Astrocyte of the hippocampus (primary cell): Measurements from ENCODE around the gene FARP1.

Source experiments
- DNase-seq: peaks from one replicate; pipeline ENCODE4 v3.0.0; 2011; ENCODE audit warnings: low read depth, low spot score

Gene FARP1

DNA sequence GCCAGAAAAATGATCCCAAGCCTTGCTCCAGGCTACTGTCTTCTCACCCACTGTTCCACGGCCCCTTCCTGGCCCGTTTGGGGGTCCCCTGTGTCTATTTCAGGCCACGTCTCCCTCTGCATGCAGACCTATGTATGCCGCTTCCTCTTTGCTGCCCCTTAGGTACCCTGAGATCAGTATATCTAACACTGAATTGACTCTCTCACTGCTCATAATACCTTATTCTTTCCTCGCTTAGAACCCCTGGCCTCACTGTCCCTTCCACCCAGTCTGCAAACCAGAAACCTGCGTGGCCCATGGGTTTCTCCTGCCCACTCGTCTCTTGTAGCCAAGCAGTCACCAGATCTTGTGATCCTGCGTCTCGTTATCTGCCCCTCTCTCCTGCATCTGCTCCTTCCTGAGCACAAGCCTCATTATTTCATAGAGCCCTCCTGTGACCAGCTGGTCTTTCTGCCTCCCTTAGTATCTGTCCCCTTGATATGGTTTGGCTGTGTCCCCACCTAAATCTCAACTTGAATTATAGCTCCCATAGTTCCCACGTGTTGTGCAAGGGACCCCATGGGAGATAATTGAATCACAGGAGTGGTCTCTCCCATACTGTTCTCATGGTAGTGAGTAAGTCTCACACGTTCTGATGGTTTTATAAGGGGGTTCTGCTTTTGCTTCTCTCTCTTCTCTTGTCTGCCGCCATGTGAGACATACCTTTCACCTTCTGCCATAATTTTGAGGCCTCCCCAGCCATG, 143.1 kb downstream of the FARP1 start:
- DNase-seq = no peak

DNA sequence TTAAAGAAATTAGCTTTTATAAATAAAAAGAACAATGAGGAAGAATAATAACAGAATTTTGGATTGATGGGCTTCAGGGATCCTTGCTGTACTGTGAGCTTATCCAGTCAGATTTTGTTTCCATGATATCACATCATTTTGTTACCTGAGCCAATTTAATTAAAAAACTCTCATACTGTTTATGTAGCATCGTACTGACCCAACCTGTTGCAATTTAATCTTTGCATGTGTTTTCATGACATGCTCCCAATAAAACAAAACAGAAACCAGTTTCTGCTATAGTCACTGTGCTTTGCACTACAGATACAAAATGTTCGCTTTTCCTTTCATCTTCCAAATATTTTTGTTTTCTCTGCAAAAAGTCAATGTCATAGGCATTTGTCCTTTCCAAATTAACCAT, 143.9 kb downstream of the FARP1 start:
- DNase-seq = no peak

DNA sequence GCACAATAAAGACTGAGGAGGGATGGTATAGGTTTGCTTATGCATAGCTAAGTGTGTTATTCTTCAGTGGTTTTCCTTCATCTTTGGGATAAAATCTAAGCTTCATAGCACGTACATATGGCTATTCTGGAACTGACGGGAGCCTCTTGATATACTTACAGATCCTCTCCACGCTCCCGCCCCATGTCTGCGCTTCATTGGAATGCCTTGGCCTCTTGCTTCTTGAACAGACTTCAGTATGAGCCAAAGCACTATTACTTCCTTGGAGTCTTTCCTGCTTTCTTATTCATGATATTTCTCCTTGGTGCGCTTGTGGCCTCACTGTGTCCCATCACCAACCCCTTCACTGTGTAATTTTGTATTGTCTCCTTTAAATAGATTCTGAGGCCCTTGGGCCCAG, 145.3 kb downstream of the FARP1 start:
- no peak for DNase-seq

DNA sequence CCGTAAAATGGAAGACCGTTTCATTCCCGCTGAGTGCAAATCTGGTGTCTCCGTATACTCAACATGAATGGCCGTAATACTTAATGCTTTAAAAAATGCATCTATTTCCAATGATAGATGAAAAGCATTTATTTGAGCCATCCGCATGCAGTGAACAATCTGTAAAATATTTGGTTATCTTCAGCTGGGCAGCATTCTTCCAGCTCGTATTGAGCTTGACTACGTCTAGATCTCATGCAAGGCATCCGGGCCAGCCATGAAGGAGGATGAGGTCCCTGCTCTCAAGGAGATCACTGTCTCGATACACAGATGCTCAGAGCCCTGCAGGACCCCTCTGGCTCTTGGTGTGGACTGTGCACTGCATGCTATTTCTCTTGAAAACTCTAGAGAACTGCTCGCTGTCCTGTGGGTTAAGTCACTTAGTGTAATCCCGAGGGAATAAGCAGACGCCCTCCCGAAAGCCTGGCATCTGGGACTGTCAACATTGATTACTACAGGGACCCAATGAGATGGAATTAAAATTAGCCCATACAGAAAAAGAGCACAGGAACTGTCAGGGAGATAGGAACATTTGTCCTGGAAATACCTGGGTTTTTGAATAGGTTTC, 146.5 kb downstream of the FARP1 start:
- DNase-seq = no peak

DNA sequence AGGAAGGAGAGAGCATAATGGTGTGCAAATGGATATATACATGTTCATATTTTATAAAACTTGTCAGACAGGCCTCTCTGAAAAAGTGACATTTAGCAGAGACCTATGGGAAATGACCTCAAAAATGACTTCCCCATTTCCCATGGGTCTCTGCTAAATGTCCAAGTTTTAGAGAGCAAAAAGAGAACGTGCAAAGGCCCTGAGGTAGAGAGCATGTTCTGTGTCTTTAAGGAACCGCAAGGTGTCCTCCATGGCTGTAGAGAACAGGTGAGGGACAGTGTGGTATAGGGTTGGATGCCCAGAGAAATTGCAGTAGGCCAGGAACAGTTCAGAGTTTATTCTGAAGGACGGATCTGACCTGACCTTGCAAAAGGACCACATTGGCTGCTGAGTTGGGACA, 147.4 kb downstream of the FARP1 start:
- no peak for DNase-seq

DNA sequence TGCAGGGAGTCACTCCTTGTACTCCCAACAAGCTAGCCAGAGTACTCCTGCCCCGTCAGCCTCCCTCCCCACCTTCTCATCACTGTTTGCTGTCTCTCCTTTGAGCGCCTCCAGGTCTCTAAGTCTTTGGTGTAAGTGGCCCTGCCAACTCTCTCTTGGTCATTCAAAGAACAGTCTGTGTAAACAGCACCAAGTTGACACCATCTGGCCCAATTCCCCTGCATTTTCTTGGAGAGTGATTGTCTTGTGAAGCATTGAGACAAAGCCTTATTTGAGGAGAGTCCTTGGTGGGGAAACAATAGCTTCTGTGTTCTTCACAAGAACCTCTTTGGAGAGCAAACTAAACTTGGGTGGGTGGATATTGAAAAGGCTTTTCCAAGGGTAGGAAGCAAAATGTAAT, 148.8 kb downstream of the FARP1 start:
- no peak for DNase-seq

DNA sequence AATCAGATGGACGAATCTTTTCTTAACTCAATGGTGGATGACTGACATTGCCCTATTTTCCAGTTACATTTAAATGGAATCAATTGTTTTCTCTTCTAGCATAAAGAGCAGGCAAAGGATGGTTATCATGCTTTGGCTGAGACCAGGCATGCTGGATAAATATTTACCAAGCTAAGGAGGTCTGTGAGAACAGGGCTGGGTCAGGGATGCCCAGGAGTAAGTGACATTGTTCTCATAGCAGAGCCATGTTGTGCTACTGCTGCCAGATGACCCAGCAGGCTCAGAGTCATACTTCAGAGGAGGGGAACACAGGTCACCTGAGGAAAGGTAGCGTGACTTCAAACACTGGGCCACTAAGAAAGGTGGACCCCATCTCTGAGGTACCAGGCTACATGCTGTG, 150.2 kb downstream of the FARP1 start:
- DNase-seq = peak; percentile 36

DNA sequence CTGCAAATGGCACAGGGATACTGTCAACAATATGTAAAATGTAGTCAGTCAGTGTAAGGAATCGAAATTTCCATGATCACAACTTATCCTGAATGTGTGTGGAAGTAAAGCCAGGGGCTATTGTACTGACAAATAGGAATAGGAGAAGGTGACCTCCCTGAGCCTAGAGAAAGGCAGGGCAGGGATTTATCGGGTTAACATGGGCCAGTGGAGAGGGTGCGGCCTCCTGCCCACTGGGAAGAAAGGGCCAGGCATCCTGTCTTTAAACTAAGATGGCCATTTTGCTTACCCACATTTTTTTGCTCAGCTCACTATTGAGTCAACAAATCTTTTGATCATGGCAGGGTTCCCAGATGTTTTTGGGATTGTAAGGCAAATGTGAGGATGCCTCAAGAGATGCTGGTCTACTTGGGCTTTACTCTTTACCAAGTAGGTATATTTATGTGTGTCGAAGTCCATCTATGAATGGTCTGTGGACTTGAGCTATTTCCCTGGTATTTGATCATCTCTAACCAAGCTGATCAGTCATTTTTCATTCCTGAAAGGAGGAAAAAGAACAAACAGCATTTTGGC, 150.8 kb downstream of the FARP1 start:
- peak; percentile 45 for DNase-seq

DNA sequence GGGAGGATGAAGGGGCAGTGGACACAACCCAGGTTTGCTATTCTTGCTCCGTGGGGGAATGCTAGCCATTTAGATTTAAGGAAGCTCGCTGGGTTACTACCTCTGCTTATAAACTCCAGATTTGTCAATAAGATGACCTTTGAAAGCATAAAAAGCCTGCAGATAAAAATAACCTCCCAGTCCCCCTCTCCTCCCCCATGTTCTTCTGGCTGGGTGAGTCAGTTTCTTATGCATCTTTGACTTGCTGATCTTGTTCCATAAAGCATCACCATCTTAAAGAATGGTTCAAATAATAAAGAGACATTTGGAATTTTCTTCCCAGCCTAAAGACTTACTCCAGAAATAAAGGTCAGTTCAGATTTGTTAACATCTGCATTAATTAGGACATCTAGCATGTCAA, 152.5 kb downstream of the FARP1 start:
- DNase-seq = no peak

DNA sequence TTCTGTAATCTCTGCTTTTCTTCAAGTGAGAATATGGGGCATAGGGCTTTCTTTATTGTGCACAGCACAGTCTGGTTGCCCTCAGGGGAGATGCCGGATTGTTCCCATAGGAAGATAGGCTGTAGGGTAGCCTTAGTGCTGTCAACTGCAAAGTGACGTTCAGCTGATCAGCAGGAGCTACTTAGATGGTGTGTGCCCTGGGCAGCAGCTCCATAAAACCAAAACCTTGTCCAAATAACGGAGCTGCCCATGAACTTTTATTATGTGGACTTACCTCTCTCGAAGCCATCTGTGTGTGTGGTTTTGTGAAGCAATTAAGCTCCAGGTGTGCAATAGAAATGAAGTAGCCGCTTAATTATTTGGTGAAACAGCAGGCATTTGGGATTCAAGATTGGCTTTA, 154.2 kb downstream of the FARP1 start:
- no peak for DNase-seq

DNA sequence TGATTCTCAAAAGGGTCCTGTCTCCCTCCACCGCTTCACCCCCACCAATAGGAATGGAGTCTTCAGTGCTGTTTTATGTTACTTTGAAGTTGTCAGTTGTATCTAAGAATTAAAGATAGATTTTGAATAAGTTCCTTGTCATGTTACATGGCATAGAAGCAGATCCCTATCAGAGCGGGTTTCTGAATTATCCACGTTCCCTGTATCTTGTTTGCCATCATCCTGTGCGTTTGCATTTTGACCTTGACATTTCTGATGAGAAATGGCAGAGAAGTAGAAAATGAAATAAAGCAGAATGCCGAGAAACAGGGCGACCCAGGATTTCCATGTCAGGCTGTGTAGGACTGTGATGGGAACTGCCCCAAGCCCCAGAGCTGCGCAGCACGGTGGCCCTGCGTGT, 154.9 kb downstream of the FARP1 start:
- DNase-seq = no peak

DNA sequence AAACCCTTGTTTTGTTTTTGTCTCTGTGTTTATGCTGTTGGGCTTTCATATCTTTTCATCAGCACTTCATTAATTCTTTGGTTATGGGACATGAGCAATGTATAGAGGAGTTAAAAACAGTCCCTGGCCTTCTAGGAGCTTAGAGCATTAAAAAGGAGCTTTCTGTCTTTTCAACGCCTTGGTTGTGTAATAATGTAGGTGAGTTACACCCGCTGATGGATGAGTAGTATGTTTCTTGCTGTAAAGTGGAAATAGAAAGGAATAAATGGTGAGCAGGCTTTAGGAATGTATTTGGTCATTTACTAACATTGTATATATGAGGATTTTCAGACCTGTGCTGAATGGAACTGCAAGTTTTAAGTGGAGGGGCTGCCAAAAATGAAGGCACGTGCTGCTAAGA, 155.7 kb downstream of the FARP1 start:
- no peak for DNase-seq

DNA sequence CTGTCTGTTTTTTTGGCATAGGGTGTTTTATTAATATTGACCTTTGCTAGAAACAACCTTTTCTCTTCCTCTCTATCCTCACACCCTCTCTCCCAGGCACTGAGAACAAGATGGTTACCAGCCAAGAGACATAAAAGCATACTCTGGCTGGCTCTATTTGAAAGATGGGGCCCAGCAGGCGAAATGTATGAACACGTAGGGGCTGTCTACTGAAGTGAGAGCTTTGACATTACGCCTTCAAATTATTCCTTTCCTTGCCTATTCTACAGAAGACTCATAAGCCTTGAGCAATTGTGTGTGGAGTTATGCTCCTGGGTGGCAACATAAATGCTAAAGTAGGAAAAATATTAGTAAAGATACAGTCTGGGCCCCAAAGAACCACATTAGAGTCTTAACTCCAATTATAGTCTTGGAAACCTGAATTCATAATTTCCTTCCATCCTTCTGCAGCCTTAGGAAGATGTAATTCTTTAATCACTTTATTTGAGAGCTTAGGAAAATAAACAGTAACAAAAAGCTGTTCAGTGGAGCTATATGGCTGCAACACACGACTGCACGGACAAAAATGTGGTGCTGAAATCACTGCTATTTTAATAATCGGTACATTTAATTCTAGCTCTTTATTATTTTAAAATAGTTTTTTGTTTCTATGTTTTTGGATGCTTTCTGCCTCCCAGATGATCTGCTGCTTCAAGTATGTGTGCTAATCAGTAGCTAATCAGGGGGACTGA, 156.5 kb downstream of the FARP1 start:
- DNase-seq = no peak

DNA sequence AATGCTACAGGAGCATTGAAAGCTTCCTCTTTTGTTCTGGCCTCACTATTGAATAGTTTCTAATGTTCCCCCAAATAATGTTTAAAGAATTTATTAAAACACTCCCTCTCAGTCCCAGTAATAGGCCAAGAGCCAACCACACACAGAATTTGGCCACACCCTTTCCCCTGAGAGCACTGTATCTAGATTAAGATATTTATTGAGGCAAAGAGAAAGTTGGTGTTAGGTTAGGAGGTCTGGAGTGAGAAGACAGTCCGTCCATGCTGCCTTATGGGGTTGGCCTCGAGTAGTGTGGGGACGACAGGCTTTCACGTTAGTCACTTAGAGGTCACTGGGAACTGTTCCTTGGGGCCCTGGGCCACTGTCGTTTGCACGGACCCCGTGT, 157.1 kb downstream of the FARP1 start:
- DNase-seq = no peak

DNA sequence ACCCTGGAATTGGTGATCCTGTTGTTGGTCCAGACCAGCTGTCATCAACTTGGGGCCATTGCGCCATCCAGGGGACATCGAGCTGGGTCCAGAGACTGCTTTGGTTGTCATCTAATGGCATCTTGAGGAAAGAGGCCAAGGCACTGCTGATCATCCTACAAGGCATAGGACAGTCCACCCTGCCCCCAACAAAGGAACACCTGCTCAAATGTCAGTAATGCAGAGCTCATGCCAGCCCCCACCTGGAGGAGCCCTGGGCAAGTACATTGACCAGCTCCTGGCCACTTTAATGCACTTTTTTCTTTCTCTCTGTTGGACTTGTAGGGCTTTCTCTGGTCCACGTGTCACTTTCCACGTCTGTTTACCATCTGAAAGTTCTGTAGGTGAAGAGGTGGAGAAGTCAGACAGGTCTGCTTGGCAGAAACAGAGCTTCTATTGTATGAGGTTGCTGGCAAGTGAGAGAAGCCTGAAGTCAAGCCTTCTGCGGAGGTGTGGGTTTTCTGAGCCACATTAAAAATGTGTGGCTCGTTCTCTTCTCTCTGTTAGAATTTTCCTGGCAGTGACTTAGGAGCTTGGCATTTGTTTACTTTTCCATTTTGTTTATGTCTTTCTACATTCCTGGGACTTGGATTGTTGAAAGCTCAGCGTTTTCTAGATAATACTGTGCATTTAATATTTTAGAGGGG, 158.2 kb downstream of the FARP1 start:
- peak; percentile 92 for DNase-seq

DNA sequence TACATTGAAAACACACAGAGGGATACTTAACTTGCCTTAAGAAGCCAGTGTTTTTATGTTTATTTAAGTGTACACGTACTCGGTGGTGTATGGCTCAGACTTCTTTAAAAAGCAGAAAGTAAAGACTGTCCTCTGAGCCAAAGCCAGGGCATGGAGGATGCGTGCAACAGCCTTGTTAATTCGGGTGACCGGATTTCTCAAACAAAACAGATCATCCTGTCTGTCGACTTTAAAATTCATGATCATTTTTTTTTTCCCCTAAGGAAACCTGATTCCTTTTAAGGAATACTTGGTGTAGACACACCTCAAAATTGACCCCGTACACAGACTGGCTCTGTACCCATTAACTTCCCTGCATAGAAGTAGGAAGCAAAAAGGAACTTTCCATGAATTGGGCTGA, 158.8 kb downstream of the FARP1 start:
- DNase-seq = peak; percentile 65

DNA sequence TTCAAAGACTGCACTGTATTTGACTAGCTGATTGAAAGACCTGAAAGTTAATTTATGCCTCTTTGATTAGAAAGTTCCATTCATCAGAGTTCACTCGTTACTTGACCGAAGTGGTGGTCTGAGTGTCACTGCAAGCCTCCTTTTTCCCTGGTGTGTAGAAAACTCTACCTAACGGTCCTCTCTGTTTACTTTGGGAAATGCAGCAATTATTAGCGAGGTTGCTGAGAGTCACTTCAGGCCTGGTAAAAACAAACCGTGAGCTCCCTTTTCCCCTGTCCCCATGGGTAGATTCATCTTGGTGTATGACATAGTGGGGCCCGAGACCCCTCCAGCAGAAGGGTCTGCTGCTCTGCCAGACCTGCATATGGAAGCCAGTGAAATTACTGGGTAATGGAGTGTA, 161.0 kb downstream of the FARP1 start:
- no peak for DNase-seq

DNA sequence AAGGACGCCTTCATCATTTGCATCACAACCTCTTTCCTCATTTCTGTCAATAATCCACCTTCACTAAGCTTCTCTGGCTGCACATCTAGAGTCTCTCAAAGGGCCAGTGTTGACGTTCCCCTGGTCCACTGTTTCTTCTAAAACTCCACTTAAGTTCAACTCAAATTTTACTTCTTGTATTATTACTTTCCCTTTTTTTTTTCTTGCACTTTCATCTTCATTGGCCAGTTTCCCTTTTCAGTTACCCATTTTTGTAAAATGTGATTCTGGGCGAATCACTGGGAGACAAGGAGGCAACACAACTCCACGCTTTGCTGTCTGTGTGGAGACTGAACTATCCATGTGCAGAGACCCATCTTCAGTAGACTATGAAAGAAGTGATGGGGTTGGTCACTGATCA, 162.8 kb downstream of the FARP1 start:
- no peak for DNase-seq

DNA sequence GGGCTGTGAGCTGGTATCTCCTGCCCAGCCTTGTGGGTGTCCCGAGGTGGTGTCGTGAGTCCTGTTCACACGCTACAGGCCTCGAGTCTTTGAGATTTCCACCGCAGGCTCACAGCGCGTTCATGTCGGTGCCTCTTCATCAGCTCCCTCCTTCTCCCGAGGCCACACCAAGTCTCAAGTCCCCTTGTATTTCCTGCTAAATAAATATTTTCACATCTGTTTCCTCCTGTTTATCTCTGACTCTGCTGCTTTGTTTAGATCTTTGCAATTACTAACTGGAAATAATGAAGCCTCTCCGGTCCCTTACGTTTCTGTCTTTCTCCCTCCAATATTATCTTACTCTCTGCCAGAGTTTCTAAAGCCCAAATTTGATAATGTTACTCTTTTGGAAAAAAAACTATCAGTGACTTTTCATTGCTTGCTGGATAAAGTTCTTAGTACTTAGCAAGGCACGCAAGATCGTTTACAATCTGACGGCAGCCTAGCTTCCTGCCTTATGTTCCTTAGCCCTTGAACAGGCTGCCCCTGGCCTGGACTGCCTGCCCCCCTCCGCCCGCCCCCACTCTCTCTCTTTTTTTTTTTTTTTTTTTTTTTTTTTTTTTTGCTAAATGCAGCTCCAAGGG, 164.7 kb downstream of the FARP1 start:
- DNase-seq = no peak

DNA sequence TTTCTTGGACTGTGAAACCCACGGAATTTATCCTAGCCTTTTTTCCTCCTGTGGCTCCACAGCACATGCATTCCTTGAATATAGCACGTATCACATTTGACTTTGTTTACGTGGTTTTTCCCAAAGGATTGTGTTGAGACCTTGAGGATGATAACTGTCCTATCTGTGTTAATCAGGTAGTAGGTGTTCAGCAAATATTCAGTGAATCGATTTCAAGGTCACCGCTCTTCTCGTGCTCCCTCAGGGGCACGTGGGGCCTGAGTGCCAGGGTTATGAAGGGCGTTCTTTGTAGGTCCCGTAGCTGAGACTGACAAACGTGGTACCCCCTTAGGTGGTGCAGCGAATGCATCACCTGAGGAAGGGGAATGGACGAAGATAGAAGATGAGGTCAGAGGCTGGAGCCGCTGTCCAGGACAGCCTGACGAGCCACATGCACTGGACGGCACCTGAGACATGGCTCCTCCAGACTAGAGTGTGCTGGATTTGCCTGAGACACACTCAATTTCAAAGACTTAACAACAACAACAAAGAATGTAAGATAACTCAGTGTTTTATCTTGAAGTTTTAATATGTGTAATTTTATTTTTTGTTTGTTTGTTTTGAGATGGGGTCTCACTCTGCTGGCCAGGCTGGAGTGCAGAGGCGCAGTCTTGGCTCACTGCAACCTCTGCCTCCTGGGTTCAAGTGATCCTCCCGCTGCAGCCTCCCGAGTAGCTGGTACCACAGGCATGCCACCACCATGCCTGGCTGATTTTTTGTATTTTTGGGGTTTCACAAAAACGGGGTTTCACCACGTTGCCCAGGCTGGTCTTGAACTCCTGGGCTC, 165.4 kb downstream of the FARP1 start:
- DNase-seq = no peak
